ENCODE results near the gene PTGFRN.

DNA sequence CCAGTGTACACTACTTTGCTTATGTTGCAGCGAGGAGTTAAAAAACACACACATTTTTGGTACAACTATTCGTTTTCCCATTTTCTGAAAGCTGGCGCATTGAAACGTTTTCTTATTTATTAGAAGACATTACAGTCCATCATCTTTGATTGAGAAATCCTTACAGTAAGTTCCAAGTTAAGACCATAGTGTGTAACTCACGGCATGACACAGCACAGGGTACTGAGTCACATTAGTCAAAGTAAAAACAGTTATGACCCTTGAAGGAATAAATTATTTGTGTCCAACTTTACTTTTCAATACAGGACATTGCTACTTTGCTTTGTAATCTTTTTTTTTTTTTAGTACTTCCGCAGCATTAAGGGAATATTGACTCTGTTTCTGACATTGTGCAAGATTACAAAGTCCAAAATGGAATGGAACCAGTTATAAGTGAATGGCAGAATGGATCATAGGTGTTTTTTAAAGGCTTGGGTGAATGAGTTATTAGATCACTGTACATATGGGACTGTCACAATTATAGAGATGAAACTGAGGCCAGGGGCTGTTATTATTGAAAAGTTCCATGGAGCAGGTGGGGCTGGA is 11.7 kb downstream of the PTGFRN start:
- TF ChIP-seq, protein P1, sequence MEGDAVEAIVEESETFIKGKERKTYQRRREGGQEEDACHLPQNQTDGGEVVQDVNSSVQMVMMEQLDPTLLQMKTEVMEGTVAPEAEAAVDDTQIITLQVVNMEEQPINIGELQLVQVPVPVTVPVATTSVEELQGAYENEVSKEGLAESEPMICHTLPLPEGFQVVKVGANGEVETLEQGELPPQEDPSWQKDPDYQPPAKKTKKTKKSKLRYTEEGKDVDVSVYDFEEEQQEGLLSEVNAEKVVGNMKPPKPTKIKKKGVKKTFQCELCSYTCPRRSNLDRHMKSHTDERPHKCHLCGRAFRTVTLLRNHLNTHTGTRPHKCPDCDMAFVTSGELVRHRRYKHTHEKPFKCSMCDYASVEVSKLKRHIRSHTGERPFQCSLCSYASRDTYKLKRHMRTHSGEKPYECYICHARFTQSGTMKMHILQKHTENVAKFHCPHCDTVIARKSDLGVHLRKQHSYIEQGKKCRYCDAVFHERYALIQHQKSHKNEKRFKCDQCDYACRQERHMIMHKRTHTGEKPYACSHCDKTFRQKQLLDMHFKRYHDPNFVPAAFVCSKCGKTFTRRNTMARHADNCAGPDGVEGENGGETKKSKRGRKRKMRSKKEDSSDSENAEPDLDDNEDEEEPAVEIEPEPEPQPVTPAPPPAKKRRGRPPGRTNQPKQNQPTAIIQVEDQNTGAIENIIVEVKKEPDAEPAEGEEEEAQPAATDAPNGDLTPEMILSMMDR (IDR thresholded peaks at IDR 0.05): no peak
- TF ChIP-seq ZFX (IDR thresholded peaks at IDR 0.05; ENCODE audit: borderline replicate concordance): no peak

Data from 22Rv1 (cell line).